Endothelial cell of umbilical vein (primary cell): ENCODE results near the gene MROH9. TPM values are rescaled to one million over a fixed set of nuclear protein-coding genes. Genes with fewer than 3 reads are reported as not detected.
A peak's percentile ranks its signal among the peaks of the same experiment; 100 is the strongest.

ENCODE experiments used
- BruUV-seq: library from RNA; stranded (reverse); fragments of 400-500 nt; replicated peaks from 2 replicates; lab custom pipeline; 2021; lab: Mats Ljungman, UMichigan
- CTCF ChIA-PET: fragments of 300-600, 350-600 bp; sonication (Branson Sonifier 250); formaldehyde crosslinking; loops from one replicate; lab custom pipeline; 2021; ENCODE audit warnings: antibody characterized with exemption, inconsistent platforms; lab: Charles Lee
- POLR2A ChIA-PET: fragments of 300-600, 350-600 bp; sonication (Branson Sonifier 250); formaldehyde crosslinking; loops from one replicate; lab custom pipeline; 2021; ENCODE audit warnings: antibody characterized with exemption, inconsistent platforms; lab: Charles Lee
- DNase-seq: peaks from one replicate; pipeline ENCODE4 v3.0.0-alpha.2; 2011; ENCODE audit warnings: low read depth, low spot score
- FAIRE-seq: peaks from 2 replicates; lab custom pipeline; 2011; peaks lifted over from hg19 to GRCh38; lab: Jason Lieb, UNC
- H2AFZ ChIP-seq: 2 replicates; pipeline ENCODE4 v1.6.0; 2012; ENCODE audit warnings: low read depth, low read length, control low read depth, inconsistent platforms
- H3K27ac ChIP-seq: 2 replicates; pipeline ENCODE4 v1.5.1; 2011; ENCODE audit warnings: low read depth, mild to moderate bottlenecking, control low read depth, low read length, moderate library complexity; ENCODE audit not compliant: insufficient read depth
- H3K27me3 ChIP-seq, 2 experiments: 2 replicates each; pipeline versions ENCODE4 v1.6.0 to v1.6.1; 2011; ENCODE audit warnings: low read length in 2 of 2, mixed read lengths in 1 of 2; ENCODE audit not compliant: control insufficient read depth in 2 of 2, insufficient read depth in 2 of 2
- H3K36me3 ChIP-seq, 2 experiments: 2 replicates in 1 of 2; 3 replicates in 1 of 2; pipeline ENCODE4 v1.5.1; 2011; ENCODE audit warnings: low read length in 2 of 2, mild to moderate bottlenecking in 1 of 2, moderate library complexity in 1 of 2; ENCODE audit not compliant: control insufficient read depth in 2 of 2, insufficient read depth in 2 of 2; ENCODE audit errors: extremely low read depth in 1 of 2
- H3K4me1 ChIP-seq: 3 replicates; pipeline ENCODE4 v1.5.1; 2011; ENCODE audit warnings: mild to moderate bottlenecking, low read length; ENCODE audit not compliant: control insufficient read depth, insufficient read depth; ENCODE audit errors: extremely low read depth
- H3K4me2 ChIP-seq: 2 replicates; pipeline ENCODE4 v1.6.1; 2011; ENCODE audit warnings: low read length, control low read depth, mixed read lengths; ENCODE audit not compliant: insufficient read depth
- H3K4me3 ChIP-seq, 3 experiments: fragments of 200-600 bp in 1 of 3; sonication (generic), shearing (Covaris generic) in 1 of 3; replicated peaks in 1 of 3; 2 replicates each; pipeline ENCODE4 v1.5.1; 2011 to 2016; ENCODE audit warnings: control low read depth in 3 of 3, low read length in 3 of 3, mild to moderate bottlenecking in 2 of 3, inconsistent platforms in 1 of 3, low read depth in 1 of 3, moderate library complexity in 1 of 3; ENCODE audit not compliant: insufficient read depth in 1 of 3
- H3K79me2 ChIP-seq: 2 replicates; pipeline ENCODE4 v1.6.0; 2012; ENCODE audit warnings: low read length, inconsistent platforms; ENCODE audit not compliant: control insufficient read depth, insufficient read depth
- H3K9ac ChIP-seq: replicated peaks from 2 replicates; pipeline ENCODE3; 2011; ENCODE audit warnings: low read length, control low read depth; ENCODE audit not compliant: insufficient read depth; ENCODE audit errors: extremely low read depth
- H3K9me1 ChIP-seq: replicated peaks from 3 replicates; pipeline ENCODE4 v1.6.0; 2011; ENCODE audit warnings: mild to moderate bottlenecking, low read length; ENCODE audit not compliant: control insufficient read depth, insufficient read depth; ENCODE audit errors: extremely low read depth
- H3K9me3 ChIP-seq: replicated peaks from 2 replicates; pipeline ENCODE4 v1.5.1; 2012; ENCODE audit warnings: low read length, inconsistent platforms; ENCODE audit not compliant: control insufficient read depth, insufficient read depth
- H4K20me1 ChIP-seq: replicated peaks from 2 replicates; pipeline ENCODE3; 2011; ENCODE audit warnings: mild to moderate bottlenecking, low read length; ENCODE audit not compliant: control insufficient read depth, insufficient read depth; ENCODE audit errors: extremely low read depth
- CTCF ChIP-seq, 2 donors: IDR thresholded peaks; 1 replicate in 1 of 2; 2 replicates in 1 of 2; pipeline ENCODE4 v1.5.1; 2011; ENCODE audit warnings: low read length in 2 of 2, mild to moderate bottlenecking in 2 of 2, moderate library complexity in 2 of 2, control low read depth in 1 of 2, inconsistent platforms in 1 of 2, low read depth in 1 of 2; ENCODE audit not compliant: insufficient read depth in 1 of 2; ENCODE audit errors: extremely low read depth in 1 of 2
- EZH2 ChIP-seq: IDR thresholded peaks from 2 replicates; pipeline ENCODE4 v1.6.1; 2012; ENCODE audit warnings: borderline replicate concordance, low read depth, mild to moderate bottlenecking, moderate library complexity, low read length, inconsistent platforms; ENCODE audit not compliant: severe bottlenecking
- FOS ChIP-seq: IDR thresholded peaks from 2 replicates; pipeline ENCODE4 v1.6.1; 2011; ENCODE audit warnings: mild to moderate bottlenecking, low read length, moderate library complexity, borderline replicate concordance; ENCODE audit not compliant: insufficient read depth
- GATA2 ChIP-seq: IDR thresholded peaks from 2 replicates; pipeline ENCODE4 v1.7.0; 2011; ENCODE audit warnings: low read depth, mild to moderate bottlenecking, moderate library complexity, mixed read lengths, low read length; ENCODE audit not compliant: insufficient read length, insufficient read depth
- JUN ChIP-seq: IDR thresholded peaks from 2 replicates; pipeline ENCODE4 v1.6.1; 2011; ENCODE audit warnings: borderline replicate concordance, low read depth; ENCODE audit not compliant: insufficient read length, insufficient read depth
- MAX ChIP-seq: IDR thresholded peaks from 2 replicates; pipeline ENCODE4 v1.6.1; 2011; ENCODE audit not compliant: insufficient read depth, insufficient read length
- MYC ChIP-seq: IDR thresholded peaks from one replicate; pipeline ENCODE4 v1.6.1; 2011; ENCODE audit warnings: mild to moderate bottlenecking, low read depth, low read length
- POLR2A ChIP-seq: IDR thresholded peaks from 2 replicates; pipeline ENCODE4 v1.6.1; 2012; ENCODE audit warnings: low read depth, mild to moderate bottlenecking, control low read depth, low read length
- POLR2AphosphoS5 ChIP-seq: IDR thresholded peaks from 2 replicates; pipeline ENCODE4 v1.6.1; 2012; ENCODE audit warnings: low read depth, mild to moderate bottlenecking, control low read depth, low read length, moderate library complexity; ENCODE audit not compliant: insufficient read depth
- dilution Hi-C: fragments of 300-500 bp; cut with MboI; formaldehyde crosslinking; loops from one replicate; pipeline ENCODE4 v1.15.0; 2019; ENCODE audit warnings: low sequenced_read_pairs; ENCODE audit not compliant: extremely low pct_ligation_motif_present
- intact Hi-C: fragments of 100-400 bp; cut with micrococcal nuclease; formaldehyde crosslinking; loops from one replicate; pipeline ENCODE4 v1.10.0; 2022
- polyA plus RNA-seq, 4 experiments: library from polyadenylated mRNA; depleted of rRNA in 3 of 4; stranded (reverse) in 3 of 4; unstranded in 1 of 4; fragments of >200 nt; gene quantifications; 2 replicates each; pipeline versions ENCODE4 v1.2.1 to v1.2.3, GENCODE V29; 2011 to 2012; ENCODE audit warnings: missing spikeins in 1 of 4
- total RNA-seq: library from RNA; stranded (reverse); gene quantifications from 2 replicates; pipeline ENCODE4 v1.2.3, GENCODE V29; 2021

Gene MROH9
- total and polyA plus RNA-seq, 2 donors (not counting 3 experiments of a cell fraction or from before 2014, with no cell fraction given) = not detected

- dilution Hi-C loops (no loop called here), intact Hi-C loops (no loop called here)
- Histone ChIP-seq H3K4me2 (no peak overlapping the region), H4K20me1 (no peaks in the 10 kb centered on the region), H2AFZ (no peak overlapping the region), H3K4me1 (peaks cover 13% of the 10 kb centered on the region), H3K27ac (no peak overlapping the region), H3K27me3 (no peaks in the 10 kb centered on the region), H3K36me3 (no peaks in the 10 kb centered on the region), H3K9me3 (no peaks in the 10 kb centered on the region), H3K79me2 (no peaks in the 10 kb centered on the region), H3K9ac (no peak overlapping the region), H3K4me3 (no peak overlapping the region), H3K9me1 (no peaks in the 10 kb centered on the region)
- CTCF ChIA-PET = interaction anchor here (0.9 to 3.2 kb wide), 5 partner anchors 9 to 58 kb away, joined by 3 to 20 read pairs (median 5); no protein-coding TSS in a partner anchor
- FAIRE-seq = no peak
- DNase-seq = no peak
- TF ChIP-seq MAX (no peak), JUN (no peak)
- no TSS peak for BruUV-seq
- POLR2A ChIA-PET = no interaction called here
Measured at GRCh38 chr1:170908942-170909341, 26.4 kb upstream of the MROH9 start.

GRCh38 chr1:170910273-170910672 lies 25.1 kb upstream of the MROH9 start:
- dilution Hi-C loops (no loop called here), intact Hi-C loops (no loop called here)
- CTCF ChIA-PET = interaction anchor here (3.2 kb wide), 1 partner anchor 18 kb away, joined by 20 read pairs; no protein-coding TSS in a partner anchor
- Histone ChIP-seq H3K4me2 (no peak overlapping the region), H3K9ac (no peak overlapping the region), H3K4me1 (peaks cover 13% of the 10 kb centered on the region), H3K27ac (no peak overlapping the region), H3K9me3 (no peaks in the 10 kb centered on the region), H3K27me3 (no peaks in the 10 kb centered on the region), H4K20me1 (no peaks in the 10 kb centered on the region), H2AFZ (no peak overlapping the region), H3K36me3 (no peaks in the 10 kb centered on the region), H3K79me2 (no peaks in the 10 kb centered on the region), H3K9me1 (no peaks in the 10 kb centered on the region), H3K4me3 (no peak overlapping the region)
- DNase-seq (peak; percentile 39), FAIRE-seq (peak; percentile 74)
- BruUV-seq = no TSS peak
- TF ChIP-seq MAX = no peak
- TF ChIP-seq FOS = peak; percentile 78
- no peak for TF ChIP-seq CTCF (IDR thresholded peaks at IDR 0.05; ENCODE audit: extremely low read depth in 1 of 2, insufficient read depth in 1 of 2, low read depth in 1 of 2, low read length in 2 of 2)
- TF ChIP-seq JUN = peak; percentile 44
- no peak for TF ChIP-seq POLR2A
- no peak for TF ChIP-seq MYC
- TF ChIP-seq GATA2 = no peak
- TF ChIP-seq EZH2 = no peak
- peak; percentile 35 for TF ChIP-seq POLR2AphosphoS5
- POLR2A ChIA-PET = no interaction called here
